ENCODE data around the gene TPO. TPM values are rescaled to one million over a fixed set of nuclear protein-coding genes. Genes with fewer than 3 reads are reported as not detected.

TPO gene
- total and polyA plus RNA-seq, 2 experiments from 2014 or later = 0.37 TPM; not detected in 1

GRCh38 chr2:1494906-1495305 lies 81.6 kb downstream of the TPO start:
- no peak overlapping the region for H2AFZ ChIP-seq
- no peak for DNase-seq (ENCODE audit: low spot score)
- H3K36me3 ChIP-seq (replicated peaks; ENCODE audit: insufficient read depth, low read depth) = no peaks in the 10 kb centered on the region
- H3K4me1 ChIP-seq (ENCODE audit: insufficient read depth) = no peaks in the 10 kb centered on the region
- no peak overlapping the region for H3K4me3 ChIP-seq
- no peaks in the 10 kb centered on the region for H3K27me3 ChIP-seq
- H3K27ac ChIP-seq = no peak overlapping the region
- no peak overlapping the region for H3K4me2 ChIP-seq
- H3K9me3 ChIP-seq (ENCODE audit: low read depth) = no peaks in the 10 kb centered on the region
- WGBS (ENCODE audit: low lambda C conversion rate, missing lambda C conversion rate) = 85% methylated on average over 9 of the region's 9 CpGs
- TF ChIP-seq EZH2 (IDR thresholded peaks at IDR 0.05; ENCODE audit: borderline replicate concordance) = no peak
- TF ChIP-seq EZH2phosphoT487 (IDR thresholded peaks at IDR 0.05; ENCODE audit: low read depth, severe bottlenecking, unreplicated experiment) = no peak
- TF ChIP-seq, protein P1, sequence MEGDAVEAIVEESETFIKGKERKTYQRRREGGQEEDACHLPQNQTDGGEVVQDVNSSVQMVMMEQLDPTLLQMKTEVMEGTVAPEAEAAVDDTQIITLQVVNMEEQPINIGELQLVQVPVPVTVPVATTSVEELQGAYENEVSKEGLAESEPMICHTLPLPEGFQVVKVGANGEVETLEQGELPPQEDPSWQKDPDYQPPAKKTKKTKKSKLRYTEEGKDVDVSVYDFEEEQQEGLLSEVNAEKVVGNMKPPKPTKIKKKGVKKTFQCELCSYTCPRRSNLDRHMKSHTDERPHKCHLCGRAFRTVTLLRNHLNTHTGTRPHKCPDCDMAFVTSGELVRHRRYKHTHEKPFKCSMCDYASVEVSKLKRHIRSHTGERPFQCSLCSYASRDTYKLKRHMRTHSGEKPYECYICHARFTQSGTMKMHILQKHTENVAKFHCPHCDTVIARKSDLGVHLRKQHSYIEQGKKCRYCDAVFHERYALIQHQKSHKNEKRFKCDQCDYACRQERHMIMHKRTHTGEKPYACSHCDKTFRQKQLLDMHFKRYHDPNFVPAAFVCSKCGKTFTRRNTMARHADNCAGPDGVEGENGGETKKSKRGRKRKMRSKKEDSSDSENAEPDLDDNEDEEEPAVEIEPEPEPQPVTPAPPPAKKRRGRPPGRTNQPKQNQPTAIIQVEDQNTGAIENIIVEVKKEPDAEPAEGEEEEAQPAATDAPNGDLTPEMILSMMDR (IDR thresholded peaks at IDR 0.05; ENCODE audit: poor library complexity) = no peak
- no peaks in the 10 kb centered on the region for H3K9me2 ChIP-seq (replicated peaks; ENCODE audit: insufficient read depth)
- no peaks in the 10 kb centered on the region for H3K79me2 ChIP-seq
- no peaks in the 10 kb centered on the region for H4K20me1 ChIP-seq (ENCODE audit: insufficient read depth, poor library complexity, severe bottlenecking)

GRCh38 chr2:1495676-1496358 lies 82.6 kb downstream of the TPO start:
- Histone ChIP-seq H3K4me3 (no peak overlapping the region), H3K36me3 (replicated peaks; ENCODE audit: insufficient read depth, low read depth) (no peaks in the 10 kb centered on the region), H3K79me2 (no peaks in the 10 kb centered on the region), H4K20me1 (ENCODE audit: insufficient read depth, poor library complexity, severe bottlenecking) (no peaks in the 10 kb centered on the region), H3K4me2 (no peak overlapping the region), H3K27me3 (no peaks in the 10 kb centered on the region), H2AFZ (no peak overlapping the region), H3K9me2 (replicated peaks; ENCODE audit: insufficient read depth) (no peaks in the 10 kb centered on the region), H3K27ac (no peak overlapping the region), H3K9me3 (ENCODE audit: low read depth) (no peaks in the 10 kb centered on the region), H3K4me1 (ENCODE audit: insufficient read depth) (no peaks in the 10 kb centered on the region)
- 83% methylated on average over 22 of the region's 22 CpGs for WGBS (ENCODE audit: low lambda C conversion rate, missing lambda C conversion rate)
- TF ChIP-seq, protein P1 (IDR thresholded peaks at IDR 0.05; ENCODE audit: poor library complexity) = no peak
- no peak for TF ChIP-seq EZH2phosphoT487 (IDR thresholded peaks at IDR 0.05; ENCODE audit: low read depth, severe bottlenecking, unreplicated experiment)
- TF ChIP-seq EZH2 (IDR thresholded peaks at IDR 0.05; ENCODE audit: borderline replicate concordance) = no peak
- DNase-seq (ENCODE audit: low spot score) = no peak

DNA sequence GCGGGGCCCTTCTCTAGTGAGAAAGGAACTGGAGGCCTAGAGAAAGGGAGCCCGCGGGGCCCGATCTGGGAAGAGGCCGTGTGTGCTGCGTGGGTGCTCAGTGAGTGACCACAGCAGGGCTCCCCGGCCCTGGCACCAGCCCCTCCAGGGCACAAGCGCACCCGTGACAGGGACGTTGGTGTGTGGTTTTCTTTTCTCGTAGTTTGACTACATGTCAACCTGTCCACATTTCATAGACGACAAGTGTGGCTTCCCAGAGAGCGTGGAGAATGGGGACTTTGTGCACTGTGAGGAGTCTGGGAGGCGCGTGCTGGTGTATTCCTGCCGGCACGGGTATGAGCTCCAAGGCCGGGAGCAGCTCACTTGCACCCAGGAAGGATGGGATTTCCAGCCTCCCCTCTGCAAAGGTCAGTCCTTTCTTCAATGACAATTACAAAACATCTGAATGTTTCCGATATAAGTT lies 83.1 kb downstream of the TPO start:
- Histone ChIP-seq H3K36me3 (replicated peaks; ENCODE audit: insufficient read depth, low read depth) (no peaks in the 10 kb centered on the region), H4K20me1 (ENCODE audit: insufficient read depth, poor library complexity, severe bottlenecking) (no peaks in the 10 kb centered on the region), H3K4me1 (ENCODE audit: insufficient read depth) (no peaks in the 10 kb centered on the region), H2AFZ (no peak overlapping the region), H3K79me2 (no peaks in the 10 kb centered on the region), H3K27ac (no peak overlapping the region), H3K27me3 (no peaks in the 10 kb centered on the region), H3K9me3 (ENCODE audit: low read depth) (no peaks in the 10 kb centered on the region), H3K4me2 (no peak overlapping the region), H3K9me2 (replicated peaks; ENCODE audit: insufficient read depth) (no peaks in the 10 kb centered on the region), H3K4me3 (no peak overlapping the region)
- 96% methylated on average over 17 of the region's 19 CpGs for WGBS (ENCODE audit: low lambda C conversion rate, missing lambda C conversion rate)
- TF ChIP-seq, protein P1 (IDR thresholded peaks at IDR 0.05; ENCODE audit: poor library complexity) = no peak
- TF ChIP-seq EZH2phosphoT487 (IDR thresholded peaks at IDR 0.05; ENCODE audit: low read depth, severe bottlenecking, unreplicated experiment) (no peak), EZH2 (IDR thresholded peaks at IDR 0.05; ENCODE audit: borderline replicate concordance) (no peak)
- no peak for DNase-seq (ENCODE audit: low spot score)

Data from hepatocyte (in vitro differentiated cells).